AG09309 (cell line): Measurements from ENCODE around the gene BBS1.
A peak's percentile ranks its signal among the peaks of the same experiment; 100 is the strongest.
"Not testable (repeated sequence)": the region's sequence is repeated elsewhere in the genome, so short reads cannot be mapped to it uniquely, and the experiment has no call there.

Experiments
- DNase-seq: peaks from one replicate; pipeline ENCODE4 v3.0.0-alpha.2; 2010; ENCODE audit warnings: low read depth
- H3K4me3 ChIP-seq: 2 replicates; pipeline ENCODE4 v1.5.1; 2011; ENCODE audit warnings: mild to moderate bottlenecking, low read depth, low read length, moderate library complexity; ENCODE audit not compliant: control insufficient read depth
- CTCF ChIP-seq: IDR thresholded peaks from 2 replicates; pipeline ENCODE4 v1.5.1; 2011; ENCODE audit warnings: mild to moderate bottlenecking, low read depth, low read length, inconsistent platforms; ENCODE audit not compliant: insufficient read depth, control insufficient read depth; ENCODE audit errors: missing control alignments

Gene BBS1

GRCh38 chr11:66532784-66533183 lies 22.3 kb downstream of the BBS1 start:
- no peak overlapping the region for H3K4me3 ChIP-seq
- no peak for TF ChIP-seq CTCF
- no peak for DNase-seq

GRCh38 chr11:66539170-66539869 lies 28.9 kb downstream of the BBS1 start:
- TF ChIP-seq CTCF: no peak
- DNase-seq: no peak
- no peak overlapping the region for H3K4me3 ChIP-seq

- no peak overlapping the region for H3K4me3 ChIP-seq
- DNase-seq: no peak
- no peak for TF ChIP-seq CTCF
These were observed 29.4 kb downstream of the BBS1 start for GRCh38 chr11:66539870-66540213.

GRCh38 chr11:66540598-66540997 lies 30.2 kb downstream of the BBS1 start:
- not testable (repeated sequence) for H3K4me3 ChIP-seq, DNase-seq

GRCh38 chr11:66541892-66542291 lies 31.5 kb downstream of the BBS1 start:
- DNase-seq: no peak
- no peak for TF ChIP-seq CTCF
- no peak overlapping the region for H3K4me3 ChIP-seq

- no peak for TF ChIP-seq CTCF
- no peak for DNase-seq
These were observed 31.9 kb downstream of the BBS1 start for GRCh38 chr11:66542362-66542761.

GRCh38 chr11:66543263-66544107 lies 33.0 kb downstream of the BBS1 start:
- no peak for DNase-seq
- TF ChIP-seq CTCF: no peak
- H3K4me3 ChIP-seq: no peak overlapping the region

More at GRCh38 chr11:66542362-66542761, 31.9 kb downstream of the BBS1 start:
- H3K4me3 ChIP-seq: no peak overlapping the region

GRCh38 chr11:66544952-66545351 lies 34.5 kb downstream of the BBS1 start:
- not testable (repeated sequence) for DNase-seq
- H3K4me3 ChIP-seq: peak overlapping the region; percentile 74
